ENCODE results near the gene MYL6.

MYL6 gene

GRCh38 chr12:56119361-56119796 lies 38.8 kb upstream of the MYL6 start (continued):
- no peak for TF ChIP-seq BCL6B (tag by site-specific recombination; IDR thresholded peaks at IDR 0.05)
- TF ChIP-seq ZNF704 (tag by site-specific recombination; IDR thresholded peaks at IDR 0.05) = no peak
- no peak for TF ChIP-seq ZNF19 (tag by site-specific recombination; IDR thresholded peaks at IDR 0.05; ENCODE audit: low read depth)
- peak; percentile 95 for TF ChIP-seq ZNF654 (tag by site-specific recombination; IDR thresholded peaks at IDR 0.05; ENCODE audit: low read depth)
- no peak for TF ChIP-seq ZNF677 (tag by site-specific recombination; IDR thresholded peaks at IDR 0.05)
- TF ChIP-seq AEBP2 (tag by site-specific recombination; IDR thresholded peaks at IDR 0.05; ENCODE audit: borderline replicate concordance) = no peak
- TF ChIP-seq ZNF114 (tag by site-specific recombination; IDR thresholded peaks at IDR 0.05) = no peak
- TF ChIP-seq TSHZ1 (tag by site-specific recombination; IDR thresholded peaks at IDR 0.05; ENCODE audit: borderline replicate concordance) = no peak
- no peak for TF ChIP-seq ZNF548 (tag by site-specific recombination; IDR thresholded peaks at IDR 0.05)
- TF ChIP-seq SCRT2 (tag by site-specific recombination; IDR thresholded peaks at IDR 0.05) = no peak
- TF ChIP-seq ZNF174 (tag by site-specific recombination; IDR thresholded peaks at IDR 0.05) = no peak
- no peak for TF ChIP-seq ZNF214 (tag by site-specific recombination; IDR thresholded peaks at IDR 0.05; ENCODE audit: borderline replicate concordance)
- no peak for TF ChIP-seq ZNF621 (tag by site-specific recombination; IDR thresholded peaks at IDR 0.05)
- TF ChIP-seq ZBTB20 (tag by site-specific recombination; IDR thresholded peaks at IDR 0.05) = no peak
- TF ChIP-seq EGR2 (tag by site-specific recombination; IDR thresholded peaks at IDR 0.05; ENCODE audit: low read depth) = no peak
- TF ChIP-seq IKZF3 (tag by site-specific recombination; IDR thresholded peaks at IDR 0.05) = peak; percentile 95
- TF ChIP-seq ZBTB17 (tag by site-specific recombination; IDR thresholded peaks at IDR 0.05) = no peak
- no peak for TF ChIP-seq ZNF280D (tag by site-specific recombination; IDR thresholded peaks at IDR 0.05)
- no peak for TF ChIP-seq KLF17 (tag by site-specific recombination; IDR thresholded peaks at IDR 0.05)
- no peak for TF ChIP-seq ZNF544 (tag by site-specific recombination; IDR thresholded peaks at IDR 0.05)
- TF ChIP-seq ZNF121 (tag by site-specific recombination; IDR thresholded peaks at IDR 0.05) = no peak
- TF ChIP-seq ZNF596 (tag by site-specific recombination; IDR thresholded peaks at IDR 0.05) = no peak
- no peak for TF ChIP-seq OSR2 (tag by site-specific recombination; IDR thresholded peaks at IDR 0.05)
- TF ChIP-seq ZNF416 (tag by site-specific recombination; IDR thresholded peaks at IDR 0.05) = no peak
- 0 out of 2 replicates have a peak, but pooled peaks have one; percentile 19 for TF ChIP-seq ZNF335 (tag by site-specific recombination; conservative IDR thresholded peaks at IDR 0.05)
- TF ChIP-seq ZNF529 (tag by site-specific recombination; IDR thresholded peaks at IDR 0.05; ENCODE audit: insufficient replicate concordance) = no peak
- no peak for TF ChIP-seq SETDB1 (IDR thresholded peaks at IDR 0.05; ENCODE audit: insufficient read length, low read length)
- no peak for TF ChIP-seq ZNF555 (tag by site-specific recombination; conservative IDR thresholded peaks at IDR 0.05)
- TF ChIP-seq ZNF48 (tag by site-specific recombination; IDR thresholded peaks at IDR 0.05) = no peak
- no peak; the same call in 1 of the 2 replicates for TF ChIP-seq BCL11A (tag by site-specific recombination; IDR thresholded peaks at IDR 0.05; ENCODE audit: low read depth)
- no peak for TF ChIP-seq ZNF24 (tag by site-specific recombination; IDR thresholded peaks at IDR 0.05)
